Measurements from ENCODE around the gene FES. TPM values are rescaled to one million over a fixed set of nuclear protein-coding genes. Genes with fewer than 3 reads are reported as not detected.

FES gene
- polyA plus RNA-seq, 3 donors, result 140 to 260 (median 157) TPM

DNA sequence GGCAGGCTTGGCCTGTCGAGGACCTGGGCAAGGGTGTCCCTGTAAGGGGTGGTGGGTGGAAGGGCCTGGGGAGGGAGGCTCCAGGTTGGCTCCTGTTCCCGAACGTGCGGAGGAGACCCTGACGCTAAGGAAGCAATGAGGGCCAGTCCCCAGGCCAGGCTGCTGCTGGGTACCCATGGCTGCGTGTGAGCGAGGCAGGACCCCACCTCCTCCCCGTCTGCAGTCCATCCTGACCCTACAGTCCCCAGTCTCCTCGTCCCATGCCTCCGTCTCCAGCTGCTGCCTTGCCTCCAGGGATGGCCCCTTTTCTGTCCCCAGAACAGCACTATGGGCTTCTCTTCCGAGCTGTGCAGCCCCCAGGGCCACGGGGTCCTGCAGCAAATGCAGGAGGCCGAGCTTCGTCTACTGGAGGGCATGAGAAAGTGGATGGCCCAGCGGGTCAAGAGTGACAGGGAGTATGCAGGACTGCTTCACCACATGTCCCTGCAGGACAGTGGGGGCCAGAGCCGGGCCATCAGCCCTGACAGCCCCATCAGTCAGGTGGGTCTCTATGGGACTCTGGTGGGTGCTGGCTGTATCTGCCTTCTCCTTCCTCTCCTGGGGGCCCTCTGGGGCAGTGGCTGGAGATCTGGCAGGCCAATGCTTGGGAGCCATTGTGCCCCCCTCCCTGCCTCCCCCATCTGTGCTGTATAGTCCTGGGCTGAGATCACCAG is 571 bp downstream of the FES start:
- Histone ChIP-seq H3K27me3 (ENCODE audit: control insufficient read depth in 2 of 2, insufficient read depth in 2 of 2, low read length in 2 of 2) (no peaks in the 10 kb centered on the region), H3K9ac (ENCODE audit: insufficient read depth, low read length, poor library complexity, severe bottlenecking) (peak overlapping the region; percentile 93), H3K79me2 (ENCODE audit: insufficient read depth, low read length) (peaks cover 80% of the 10 kb centered on the region), H3K9me3 (replicated peaks in 1 of 2; ENCODE audit: control insufficient read depth in 1 of 2, insufficient read depth in 1 of 2, low read length in 2 of 2) (no peaks in the 10 kb centered on the region), H3K36me3 (replicated peaks in 1 of 2; ENCODE audit: control insufficient read depth in 1 of 2, insufficient read depth in 2 of 2, low read length in 2 of 2) (peaks cover 61 to 69% of the 10 kb centered on the region in 2 donors), H3K4me1 (ENCODE audit: control insufficient read depth in 1 of 2, insufficient read depth in 2 of 2, low read length in 2 of 2) (peaks cover 31 to 56% of the 10 kb centered on the region in 2 donors), H3K27ac (ENCODE audit: low read depth in 1 of 2, low read length in 2 of 2) (peak overlapping the region; percentile 78 to 88), H3K4me3 (replicated peaks in 1 of 3; ENCODE audit: low read depth in 2 of 3, low read length in 3 of 3) (peak overlapping the region; percentile 69 to 99 (median 95)), H2AFZ (ENCODE audit: insufficient read depth, low read depth, low read length, poor library complexity, severe bottlenecking) (peak overlapping the region; percentile 79), H3K4me2 (replicated peaks; ENCODE audit: extremely low read depth, low read length, poor library complexity, severe bottlenecking) (peak overlapping the region; percentile 96), H4K20me1 (ENCODE audit: insufficient read depth, low read length) (peaks cover 72% of the 10 kb centered on the region)
- Mint-ChIP-seq H3K4me3 (peak overlapping the region; percentile 93 to 98), H3K9me3 (no peaks in the 10 kb centered on the region), H3K4me1 (peaks cover 42% of the 10 kb centered on the region), H3K36me3 (peaks cover 45 to 65% of the 10 kb centered on the region in 2 donors), H3K27ac (peak overlapping the region; percentile 81 to 96 (median 94)), H3K27me3 (ENCODE audit: low read depth in 3 of 3) (peaks cover 0 to 1% (median 0%) of the 10 kb centered on the region in 3 donors)
- DNase-seq, result no peak
- TF ChIP-seq, protein P1, sequence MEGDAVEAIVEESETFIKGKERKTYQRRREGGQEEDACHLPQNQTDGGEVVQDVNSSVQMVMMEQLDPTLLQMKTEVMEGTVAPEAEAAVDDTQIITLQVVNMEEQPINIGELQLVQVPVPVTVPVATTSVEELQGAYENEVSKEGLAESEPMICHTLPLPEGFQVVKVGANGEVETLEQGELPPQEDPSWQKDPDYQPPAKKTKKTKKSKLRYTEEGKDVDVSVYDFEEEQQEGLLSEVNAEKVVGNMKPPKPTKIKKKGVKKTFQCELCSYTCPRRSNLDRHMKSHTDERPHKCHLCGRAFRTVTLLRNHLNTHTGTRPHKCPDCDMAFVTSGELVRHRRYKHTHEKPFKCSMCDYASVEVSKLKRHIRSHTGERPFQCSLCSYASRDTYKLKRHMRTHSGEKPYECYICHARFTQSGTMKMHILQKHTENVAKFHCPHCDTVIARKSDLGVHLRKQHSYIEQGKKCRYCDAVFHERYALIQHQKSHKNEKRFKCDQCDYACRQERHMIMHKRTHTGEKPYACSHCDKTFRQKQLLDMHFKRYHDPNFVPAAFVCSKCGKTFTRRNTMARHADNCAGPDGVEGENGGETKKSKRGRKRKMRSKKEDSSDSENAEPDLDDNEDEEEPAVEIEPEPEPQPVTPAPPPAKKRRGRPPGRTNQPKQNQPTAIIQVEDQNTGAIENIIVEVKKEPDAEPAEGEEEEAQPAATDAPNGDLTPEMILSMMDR (IDR thresholded peaks at IDR 0.05), result no peak
- 4% methylated on average over 10 of the region's 16 CpGs for whole genome bisulfite sequencing (ENCODE audit: insufficient coverage)
- intact Hi-C loops (cut with micrococcal nuclease), result loop anchor here (2.0 to 10.0 kb wide), 3 partner anchors 16 to 183 kb away; partner anchors contain the start of genes BLM (in 1 of the 2) and FURIN (in 1 of the 2)

DNA sequence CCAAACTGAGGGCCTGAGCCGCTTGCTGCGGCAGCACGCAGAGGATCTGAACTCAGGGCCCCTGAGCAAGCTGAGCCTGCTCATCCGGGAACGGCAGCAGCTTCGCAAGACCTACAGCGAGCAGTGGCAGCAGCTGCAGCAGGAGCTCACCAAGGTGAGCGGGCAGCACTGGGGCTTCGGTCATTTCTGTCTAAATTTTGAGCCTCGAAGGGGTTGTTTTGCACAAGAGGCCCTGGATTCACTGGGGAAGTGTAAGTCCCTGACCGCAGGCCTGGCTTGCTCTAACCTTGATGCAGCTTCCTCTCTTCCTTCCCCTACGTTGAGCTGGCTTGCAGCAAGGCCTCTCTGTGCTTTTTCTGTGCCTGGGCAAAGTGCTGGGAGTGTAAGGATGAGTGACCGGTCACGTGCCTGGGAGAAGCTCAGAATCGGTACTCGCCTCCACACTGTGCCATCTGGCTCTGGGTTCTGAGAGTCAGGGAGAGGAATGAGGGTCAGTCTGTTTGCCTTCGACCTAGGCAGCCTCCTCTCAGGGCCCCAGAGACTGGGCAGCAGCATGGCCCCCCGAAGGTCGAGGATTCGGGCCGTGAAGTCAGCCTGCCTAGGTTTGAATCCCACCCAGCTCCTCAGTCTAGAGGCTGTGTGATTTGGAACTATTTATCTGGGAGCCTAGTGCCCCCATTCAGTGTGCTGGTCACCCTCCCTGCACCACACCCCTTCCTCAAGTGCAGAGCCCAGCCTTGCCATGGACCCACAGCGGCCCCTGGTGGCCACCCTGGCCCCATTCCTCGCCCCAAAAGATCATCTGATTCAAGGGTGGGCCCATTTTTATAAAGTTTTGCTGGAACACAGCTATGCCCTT is 1.4 kb downstream of the FES start:
- peaks cover 44 to 64% of the 10 kb centered on the region in 2 donors for H3K36me3 Mint-ChIP-seq
- TF ChIP-seq, protein P1 (IDR thresholded peaks at IDR 0.05), result peak; percentile 100
- no peaks in the 10 kb centered on the region for H3K9me3 ChIP-seq (replicated peaks in 1 of 2; ENCODE audit: control insufficient read depth in 1 of 2, insufficient read depth in 1 of 2, low read length in 2 of 2)
- DNase-seq, result peak; percentile 80 to 88 (median 83)
- no peaks in the 10 kb centered on the region for H3K9me3 Mint-ChIP-seq
- H3K4me1 ChIP-seq (ENCODE audit: control insufficient read depth in 1 of 2, insufficient read depth in 2 of 2, low read length in 2 of 2), result peaks cover 31 to 56% of the 10 kb centered on the region in 2 donors
- peak overlapping the region; percentile 78 to 88 for H3K27ac ChIP-seq (ENCODE audit: low read depth in 1 of 2, low read length in 2 of 2)
- 1% methylated on average over 15 of the region's 23 CpGs for WGBS (ENCODE audit: insufficient coverage)
- H2AFZ ChIP-seq (ENCODE audit: insufficient read depth, low read depth, low read length, poor library complexity, severe bottlenecking), result peak overlapping the region; percentile 79
- H3K4me1 Mint-ChIP-seq, result peaks cover 42% of the 10 kb centered on the region
- H3K9ac ChIP-seq (ENCODE audit: insufficient read depth, low read length, poor library complexity, severe bottlenecking), result peak overlapping the region; percentile 93
- H4K20me1 ChIP-seq (ENCODE audit: insufficient read depth, low read length), result peaks cover 74% of the 10 kb centered on the region
- intact Hi-C loops (cut with micrococcal nuclease), result loop anchor here (1.0 to 10.0 kb wide), 5 partner anchors 17 to 239 kb away; partner anchors contain the start of genes BLM (in 1 of the 2) and FURIN (in 1 of the 2)
- H3K27ac Mint-ChIP-seq, result peak overlapping the region; percentile 81 to 96 (median 94)
- H3K79me2 ChIP-seq (ENCODE audit: insufficient read depth, low read length), result peaks cover 87% of the 10 kb centered on the region
- H3K36me3 ChIP-seq (replicated peaks in 1 of 2; ENCODE audit: control insufficient read depth in 1 of 2, insufficient read depth in 2 of 2, low read length in 2 of 2), result peaks cover 61 to 69% of the 10 kb centered on the region in 2 donors
- no peaks in the 10 kb centered on the region for H3K27me3 ChIP-seq (ENCODE audit: control insufficient read depth in 2 of 2, insufficient read depth in 2 of 2, low read length in 2 of 2)
- peak overlapping the region; percentile 69 to 99 (median 95) for H3K4me3 ChIP-seq (replicated peaks in 1 of 3; ENCODE audit: low read depth in 2 of 3, low read length in 3 of 3)
- H3K4me3 Mint-ChIP-seq, result peak overlapping the region; percentile 93 to 98
- peaks cover 0 to 1% (median 0%) of the 10 kb centered on the region in 3 donors for H3K27me3 Mint-ChIP-seq (ENCODE audit: low read depth in 3 of 3)
- H3K4me2 ChIP-seq (replicated peaks; ENCODE audit: extremely low read depth, low read length, poor library complexity, severe bottlenecking), result peak overlapping the region; percentile 96
